GM23248 (cell line): ENCODE data around the gene BMERB1. TPM values are rescaled to one million over a fixed set of nuclear protein-coding genes. Genes with fewer than 3 reads are reported as not detected.

Experiments used
- DNase-seq: peaks from one replicate; pipeline ENCODE4 v3.0.0-alpha.2; 2015
- H2AFZ ChIP-seq: fragments of 200-600 bp; sonication (generic); 2 replicates; pipeline ENCODE4 v1.6.1; 2016; ENCODE audit warnings: antibody characterized with exemption
- H3F3A ChIP-seq: fragments of 200-600 bp; sonication (generic); 2 replicates; pipeline ENCODE4 v1.6.1; 2016; ENCODE audit warnings: mild to moderate bottlenecking, antibody characterized with exemption, mixed run types; ENCODE audit not compliant: insufficient read depth
- H3K27ac ChIP-seq: fragments of 200-600 bp; sonication (generic); 2 replicates; pipeline ENCODE4 v1.5.1; 2016; ENCODE audit warnings: mild to moderate bottlenecking
- H3K27me3 ChIP-seq: fragments of 200-600 bp; sonication (generic); replicated peaks from 2 replicates; pipeline ENCODE4 v1.6.1; 2016; ENCODE audit warnings: mild to moderate bottlenecking; ENCODE audit not compliant: insufficient read depth
- H3K36me3 ChIP-seq: fragments of 200-600 bp; sonication (generic); 2 replicates; pipeline ENCODE4 v1.6.1; 2016; ENCODE audit warnings: low read depth, mild to moderate bottlenecking
- H3K4me1 ChIP-seq: fragments of 200-600 bp; sonication (generic); 2 replicates; pipeline ENCODE4 v1.6.1; 2016; ENCODE audit warnings: mild to moderate bottlenecking; ENCODE audit not compliant: insufficient read depth
- H3K4me2 ChIP-seq: fragments of 200-600 bp; sonication (generic); one replicate; pipeline ENCODE4 v1.6.1; 2016; ENCODE audit warnings: mild to moderate bottlenecking; ENCODE audit not compliant: unreplicated experiment
- H3K4me3 ChIP-seq: fragments of 200-600 bp; sonication (generic); 2 replicates; pipeline ENCODE4 v1.5.1; 2016; ENCODE audit warnings: mild to moderate bottlenecking
- H3K79me2 ChIP-seq: fragments of 200-600 bp; sonication (generic); 2 replicates; pipeline ENCODE4 v1.6.1; 2016; ENCODE audit warnings: mild to moderate bottlenecking; ENCODE audit not compliant: insufficient read depth
- H3K9ac ChIP-seq: fragments of 200-600 bp; sonication (generic); 2 replicates; pipeline ENCODE4 v1.6.1; 2016; ENCODE audit warnings: mild to moderate bottlenecking
- H3K9me2 ChIP-seq: fragments of 200-600 bp; sonication (generic); 2 replicates; pipeline ENCODE4 v1.6.1; 2016; ENCODE audit warnings: mixed run types, mild to moderate bottlenecking, moderate library complexity; ENCODE audit not compliant: insufficient read depth
- H3K9me3 ChIP-seq: fragments of 200-600 bp; sonication (generic); one replicate; pipeline ENCODE4 v1.6.1; 2017; ENCODE audit warnings: low read depth
- H4K20me1 ChIP-seq: fragments of 200-600 bp; sonication (generic); 2 replicates; pipeline ENCODE4 v1.6.0; 2016; ENCODE audit not compliant: insufficient read depth
- EZH2 ChIP-seq: fragments of 200-600 bp; sonication (generic); IDR thresholded peaks from 2 replicates; pipeline ENCODE4 v1.6.1; 2018; ENCODE audit warnings: antibody characterized with exemption, mild to moderate bottlenecking; ENCODE audit not compliant: insufficient read depth, poor library complexity, severe bottlenecking
- EZH2phosphoT487 ChIP-seq: fragments of 200-600 bp; sonication (generic); IDR thresholded peaks from 2 replicates; pipeline ENCODE4 v1.6.1; 2018; ENCODE audit warnings: antibody characterized with exemption, moderate library complexity, mild to moderate bottlenecking, low read depth; ENCODE audit not compliant: insufficient read depth
- WGBS, 2 experiments: methylation state at CpG; one replicate each; pipeline ENCODE4 v1.1.6; 2015 to 2017; ENCODE audit warnings: low lambda C conversion rate in 2 of 2, low coverage in 1 of 2; ENCODE audit errors: missing lambda C conversion rate in 2 of 2; 5-methylcytosine and 5-hydroxymethylcytosine counted together
- in situ Hi-C: fragments of 300-500 bp; cut with MboI; formaldehyde crosslinking; loops from 2 replicates; pipeline ENCODE4 v1.15.0; 2020
- polyA plus RNA-seq: library from polyadenylated mRNA; unstranded; fragments of >200 nt; fragmentation: Nextera tagmentation; extraction: Ambion mirVana; gene quantifications from 2 replicates; pipeline ENCODE4 v1.2.1, GENCODE V29; 2016
- total RNA-seq: library from RNA; depleted of rRNA; stranded (reverse); fragments of >200 nt; shearing (Covaris generic); gene quantifications from 2 replicates; pipeline ENCODE4 v1.2.3, GENCODE V29; 2014

Gene BMERB1
- total and polyA plus RNA-seq, 2 experiments from 2014 or later, result 55.2 to 94.1 TPM

DNA sequence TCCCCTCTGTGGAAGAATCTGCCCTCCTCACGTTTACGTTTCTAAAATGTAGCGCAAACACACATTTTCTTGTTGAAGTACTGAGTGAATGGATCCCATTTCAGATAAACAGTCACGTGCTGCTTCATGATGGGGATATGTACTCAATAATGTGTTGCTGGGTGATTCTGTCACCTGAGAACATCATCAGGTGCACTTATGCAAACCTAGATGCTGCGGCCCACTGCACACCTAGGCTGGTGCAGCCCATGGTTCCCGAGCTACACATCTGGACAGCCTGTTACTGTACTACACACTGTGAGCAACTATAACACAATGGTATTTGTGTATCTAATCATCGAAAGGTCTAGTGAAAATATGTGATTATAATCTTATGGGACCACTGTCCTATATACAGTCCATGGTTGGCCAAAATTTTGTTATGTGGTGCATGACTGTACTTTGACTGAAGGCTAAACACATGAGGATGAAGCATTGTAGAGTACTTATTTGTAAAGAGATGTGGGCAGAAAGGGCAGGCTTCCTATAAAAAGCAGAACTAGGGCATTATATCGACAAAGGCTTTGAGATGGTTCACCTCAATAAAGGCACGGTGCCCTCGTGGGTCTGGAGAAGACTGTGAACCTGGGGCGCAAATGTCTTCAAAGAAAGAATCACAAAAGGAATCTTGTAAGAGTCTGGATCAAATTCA lies 182.2 kb downstream of the BMERB1 start:
- Histone ChIP-seq H2AFZ (no peak overlapping the region), H3K4me1 (peaks cover 18% of the 10 kb centered on the region), H3K4me3 (no peak overlapping the region), H3K4me2 (no peak overlapping the region), H4K20me1 (no peaks in the 10 kb centered on the region), H3K36me3 (peaks cover 24% of the 10 kb centered on the region), H3K9ac (no peak overlapping the region), H3F3A (peaks cover 32% of the 10 kb centered on the region; the same call in 1 of the 2 replicates), H3K79me2 (no peaks in the 10 kb centered on the region), H3K27me3 (no peaks in the 10 kb centered on the region), H3K9me3 (no peaks in the 10 kb centered on the region), H3K27ac (no peak overlapping the region), H3K9me2 (no peaks in the 10 kb centered on the region)
- in situ Hi-C loops, result no loop called here
- no peak for DNase-seq
- WGBS, 2 experiments, result 95 to 99% methylated on average over 11 of the region's 11 CpGs
- no peak for TF ChIP-seq EZH2
- TF ChIP-seq EZH2phosphoT487, result no peak

DNA sequence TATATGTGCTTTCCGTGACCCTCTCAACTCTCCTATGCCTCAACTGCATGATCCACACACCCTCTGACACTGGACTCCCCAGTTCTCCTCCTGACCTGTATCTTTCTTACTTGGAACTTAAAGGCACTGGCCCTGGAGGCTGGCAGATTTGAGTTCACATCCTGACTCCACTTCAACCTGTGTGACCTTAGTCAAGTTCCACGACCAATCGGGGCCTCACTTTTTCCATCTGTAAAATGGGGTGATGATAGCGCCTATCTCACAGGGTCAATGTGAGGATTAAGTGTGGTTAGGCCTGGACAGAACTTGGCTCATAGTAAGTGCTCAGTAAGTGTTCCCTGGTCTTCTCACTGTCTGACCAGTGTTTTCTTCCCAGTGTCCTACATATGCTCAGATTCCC lies 183.5 kb downstream of the BMERB1 start:
- Histone ChIP-seq H3K79me2 (no peaks in the 10 kb centered on the region), H3K4me3 (no peak overlapping the region), H3K27ac (peak overlapping the region; percentile 32), H3K4me1 (peaks cover 18% of the 10 kb centered on the region), H3F3A (peaks cover 27% of the 10 kb centered on the region; the same call in 1 of the 2 replicates), H3K4me2 (no peak overlapping the region), H3K27me3 (no peaks in the 10 kb centered on the region), H3K36me3 (peaks cover 13% of the 10 kb centered on the region; the same call in 1 of the 2 replicates), H3K9me2 (no peaks in the 10 kb centered on the region), H3K9ac (no peak overlapping the region), H3K9me3 (no peaks in the 10 kb centered on the region), H2AFZ (no peak overlapping the region), H4K20me1 (no peaks in the 10 kb centered on the region)
- in situ Hi-C loops, result no loop called here
- DNase-seq, result no peak
- 95 to 99% methylated on average over 4 of the region's 4 CpGs for WGBS, 2 experiments
- no peak for TF ChIP-seq EZH2phosphoT487
- no peak for TF ChIP-seq EZH2

DNA sequence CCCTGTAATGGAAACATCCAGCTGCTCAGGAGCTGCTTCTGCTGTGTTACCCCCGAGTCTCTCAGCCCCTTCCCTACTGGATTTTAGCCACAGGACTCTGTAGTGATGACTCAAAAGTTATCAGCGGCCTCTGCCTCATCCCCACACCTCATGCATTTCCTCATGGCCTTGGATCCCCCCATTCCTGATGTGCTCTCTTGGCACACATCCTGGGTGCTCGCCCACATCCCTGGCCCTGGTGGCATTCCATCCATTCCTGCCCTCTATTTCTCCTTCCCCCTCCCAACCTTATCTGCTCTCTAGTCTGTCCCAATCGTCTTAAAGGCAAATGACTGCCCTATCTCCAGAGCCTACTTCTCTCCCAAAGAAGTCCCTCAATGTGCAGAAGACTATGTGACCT lies 184.0 kb downstream of the BMERB1 start:
- no peaks in the 10 kb centered on the region for H4K20me1 ChIP-seq
- H3F3A ChIP-seq, result peaks cover 27% of the 10 kb centered on the region; the same call in 1 of the 2 replicates
- H3K4me3 ChIP-seq, result no peak overlapping the region
- no peaks in the 10 kb centered on the region for H3K9me2 ChIP-seq
- peaks cover 18% of the 10 kb centered on the region for H3K4me1 ChIP-seq
- WGBS, 2 experiments, result 17 to 25% methylated on average over 4 of the region's 4 CpGs
- peak; percentile 83 for DNase-seq
- TF ChIP-seq EZH2phosphoT487 (no peak), EZH2 (no peak)
- H3K9ac ChIP-seq, result no peak overlapping the region
- H3K27ac ChIP-seq, result peak overlapping the region; percentile 37
- peak overlapping the region; percentile 15 for H3K4me2 ChIP-seq
- in situ Hi-C loops, result no loop called here
- peaks cover 13% of the 10 kb centered on the region; the same call in 1 of the 2 replicates for H3K36me3 ChIP-seq
- H2AFZ ChIP-seq, result no peak overlapping the region
- H3K27me3 ChIP-seq, result no peaks in the 10 kb centered on the region
- H3K79me2 ChIP-seq, result no peaks in the 10 kb centered on the region
- H3K9me3 ChIP-seq, result no peaks in the 10 kb centered on the region

GRCh38 chr16:15620611-15621195 lies 186.3 kb downstream of the BMERB1 start:
- peaks cover 18% of the 10 kb centered on the region for H3K4me1 ChIP-seq
- 82 to 88% methylated on average over 6 of the region's 6 CpGs for WGBS, 2 experiments
- H3F3A ChIP-seq, result peaks cover 27% of the 10 kb centered on the region; the same call in 1 of the 2 replicates
- no peak overlapping the region for H3K4me2 ChIP-seq
- no peaks in the 10 kb centered on the region for H3K9me2 ChIP-seq
- no peak overlapping the region for H3K4me3 ChIP-seq
- DNase-seq, result peak; percentile 27
- no peaks in the 10 kb centered on the region for H3K79me2 ChIP-seq
- H3K27me3 ChIP-seq, result no peaks in the 10 kb centered on the region
- TF ChIP-seq EZH2phosphoT487, result no peak
- TF ChIP-seq EZH2, result no peak
- no peak overlapping the region for H3K27ac ChIP-seq
- no peaks in the 10 kb centered on the region for H4K20me1 ChIP-seq
- peaks cover 26% of the 10 kb centered on the region; the same call in 1 of the 2 replicates for H3K36me3 ChIP-seq
- H3K9me3 ChIP-seq, result no peaks in the 10 kb centered on the region
- in situ Hi-C loops, result no loop called here
- no peak overlapping the region for H3K9ac ChIP-seq
- H2AFZ ChIP-seq, result no peak overlapping the region
